Osteoblast (primary cell): Measurements from ENCODE around the gene NBPF1. TPM values are rescaled to one million over a fixed set of nuclear protein-coding genes. Genes with fewer than 3 reads are reported as not detected.
"Not testable (repeated sequence)": the region's sequence is repeated elsewhere in the genome, so short reads cannot be mapped to it uniquely, and the experiment has no call there.

Experiments used
- DNase-seq: peaks from one replicate; pipeline ENCODE4 v3.0.0; 2011; ENCODE audit warnings: low spot score, mixed read lengths; ENCODE audit not compliant: insufficient read length; ENCODE audit errors: missing footprints
- H2AFZ ChIP-seq: 2 replicates; pipeline ENCODE4 v1.6.0; 2011; ENCODE audit warnings: mild to moderate bottlenecking, low read length
- H3K27ac ChIP-seq: 2 replicates; pipeline ENCODE4 v1.5.1; 2011; ENCODE audit warnings: mild to moderate bottlenecking, low read depth, low read length, moderate library complexity
- H3K27me3 ChIP-seq: 2 replicates; pipeline ENCODE4 v1.6.0; 2012; ENCODE audit warnings: mild to moderate bottlenecking, control low read depth, inconsistent platforms, low read length, moderate library complexity; ENCODE audit not compliant: insufficient read depth
- H3K36me3 ChIP-seq: 2 replicates; pipeline ENCODE4 v1.5.1; 2011; ENCODE audit warnings: mild to moderate bottlenecking, low read length, control low read depth, moderate library complexity; ENCODE audit not compliant: insufficient read depth
- H3K4me1 ChIP-seq: 2 replicates; pipeline ENCODE4 v1.5.1; 2011; ENCODE audit warnings: mild to moderate bottlenecking, low read length, control low read depth, moderate library complexity; ENCODE audit not compliant: insufficient read depth
- H3K4me2 ChIP-seq: 2 replicates; pipeline ENCODE4 v1.6.0; 2011; ENCODE audit warnings: mild to moderate bottlenecking, low read length; ENCODE audit not compliant: insufficient read depth
- H3K4me3 ChIP-seq: fragments of 200-600 bp; sonication (generic); 3 replicates; pipeline ENCODE4 v1.5.1; 2012; ENCODE audit warnings: mild to moderate bottlenecking, low read length, inconsistent platforms; ENCODE audit not compliant: insufficient read depth
- H3K79me2 ChIP-seq: 2 replicates; pipeline ENCODE4 v1.6.0; 2012; ENCODE audit warnings: mild to moderate bottlenecking, low read length, control low read depth, inconsistent platforms; ENCODE audit not compliant: insufficient read depth
- H3K9me3 ChIP-seq: 2 replicates; pipeline ENCODE4 v1.5.1; 2011; ENCODE audit warnings: low read depth, low read length, control low read depth
- H4K20me1 ChIP-seq: 2 replicates; pipeline ENCODE4 v1.6.0; 2012; ENCODE audit warnings: mild to moderate bottlenecking, low read length, control low read depth; ENCODE audit not compliant: insufficient read depth
- CTCF ChIP-seq: IDR thresholded peaks from 2 replicates; pipeline ENCODE4 v1.5.1; 2011; ENCODE audit warnings: mild to moderate bottlenecking, low read depth, low read length, moderate library complexity; ENCODE audit errors: extremely low read depth
- total RNA-seq: library from RNA; depleted of rRNA; stranded (reverse); fragments of >200 nt; gene quantifications from 2 replicates; pipeline ENCODE4 v1.2.3, GENCODE V29; 2012

NBPF1 gene
- total RNA-seq, result 54.6 and 71.6 TPM in 2 replicates

GRCh38 chr1:16613185-16614147 is at the start of gene NBPF1:
Gene NBPF1 (minus strand): TSS chr1:16613564.
- Histone ChIP-seq H3K4me3 (peak within 1 kb of the TSS; percentile 88), H3K9me3 (no peaks in the 10 kb centered on the region), H3K4me1 (peaks cover 17% of the 10 kb centered on the region), H3K36me3 (peaks cover 8% of the 10 kb centered on the region), H3K79me2 (peaks cover 40% of the 10 kb centered on the region), H3K27ac (peak within 1 kb of the TSS; percentile 47), H2AFZ (peak within 1 kb of the TSS; percentile 100), H3K4me2 (peak within 1 kb of the TSS; percentile 91), H4K20me1 (peaks cover 16% of the 10 kb centered on the region), H3K27me3 (no peaks in the 10 kb centered on the region)
- DNase-seq, result peak; percentile 100
- TF ChIP-seq CTCF, result no peak

- H3K4me3 ChIP-seq, H2AFZ ChIP-seq, H3K79me2 ChIP-seq, H3K4me2 ChIP-seq, H3K9me3 ChIP-seq, H3K36me3 ChIP-seq, DNase-seq, H3K27me3 ChIP-seq, H4K20me1 ChIP-seq, H3K27ac ChIP-seq, H3K4me1 ChIP-seq: not testable (repeated sequence)
Measured at GRCh38 chr1:16658234-16658633, 44.9 kb upstream of the NBPF1 start.

DNA sequence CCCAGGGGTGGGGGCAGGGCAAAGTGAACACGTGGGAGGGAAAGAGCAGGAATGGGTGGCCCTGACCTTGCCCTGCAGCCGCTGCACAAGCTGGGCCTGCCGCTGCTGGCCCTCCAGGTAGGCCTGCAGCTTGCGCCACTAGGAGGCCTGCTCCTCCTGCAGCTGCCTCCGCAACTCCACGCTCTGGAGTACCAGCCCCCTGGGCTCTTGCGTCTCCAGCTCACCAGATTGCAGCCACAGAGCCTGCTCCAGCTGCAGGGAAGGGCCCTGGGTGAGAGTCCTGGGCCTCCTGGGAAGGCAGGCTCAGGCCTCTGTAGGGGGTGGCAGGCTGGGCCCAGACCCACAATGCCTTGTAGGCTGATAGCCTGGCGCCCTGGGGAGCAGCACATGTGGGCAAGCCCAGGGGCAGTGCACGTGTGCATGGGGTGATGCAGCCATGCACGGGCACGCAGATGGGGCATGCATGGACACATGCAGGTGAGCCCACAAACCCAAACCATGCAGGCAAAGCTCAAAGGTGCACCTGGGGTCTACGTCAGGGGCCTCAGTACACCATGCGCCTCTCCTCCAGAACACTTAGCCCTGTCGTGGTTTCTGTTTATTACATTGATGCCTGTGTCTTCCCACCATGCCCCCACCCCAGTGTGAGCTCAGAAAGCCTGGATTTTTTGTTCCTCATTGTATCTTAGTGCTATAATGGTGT is 43.8 kb upstream of the NBPF1 start:
- H3K27ac ChIP-seq, DNase-seq, H3K79me2 ChIP-seq, H2AFZ ChIP-seq, H3K4me1 ChIP-seq, H3K36me3 ChIP-seq, H3K9me3 ChIP-seq, H4K20me1 ChIP-seq, H3K4me3 ChIP-seq, H3K4me2 ChIP-seq, H3K27me3 ChIP-seq: not testable (repeated sequence)

DNA sequence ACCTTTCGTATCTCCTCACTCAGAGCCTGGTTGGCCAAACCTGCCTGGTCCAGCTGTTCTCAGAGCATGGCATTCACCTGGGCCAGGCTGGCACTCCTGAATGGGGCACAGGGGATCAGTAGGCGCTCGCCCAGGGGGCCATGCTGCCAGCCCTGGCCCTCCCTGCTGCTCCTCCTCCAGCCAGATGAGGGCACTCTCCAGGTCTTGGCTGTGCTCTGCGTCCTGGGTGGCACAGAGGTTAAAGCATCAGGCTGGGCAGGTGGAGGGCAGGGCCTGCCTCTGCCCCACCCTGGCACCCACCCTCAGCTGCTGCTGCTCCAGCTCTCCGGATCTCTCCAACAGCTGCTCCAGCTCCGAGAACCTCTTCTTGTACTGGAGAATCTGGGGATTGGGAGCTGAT is 43.2 kb upstream of the NBPF1 start:
- H3K4me3 ChIP-seq, H3K36me3 ChIP-seq, H3K9me3 ChIP-seq, H3K79me2 ChIP-seq, H2AFZ ChIP-seq, H3K27me3 ChIP-seq, H4K20me1 ChIP-seq, H3K4me1 ChIP-seq, H3K4me2 ChIP-seq, H3K27ac ChIP-seq, DNase-seq: not testable (repeated sequence)

GRCh38 chr1:16651560-16651959 is 38.2 kb upstream of the NBPF1 start:
- not testable (repeated sequence) for H2AFZ ChIP-seq, H3K4me2 ChIP-seq, H3K9me3 ChIP-seq, H3K27ac ChIP-seq, H3K36me3 ChIP-seq, H3K4me3 ChIP-seq, H4K20me1 ChIP-seq, H3K4me1 ChIP-seq, H3K79me2 ChIP-seq
- peaks cover 16% of the 10 kb centered on the region for H3K27me3 ChIP-seq
- peak; percentile 10 for TF ChIP-seq CTCF
- peak; percentile 3 for DNase-seq

GRCh38 chr1:16649960-16650359 is 36.6 kb upstream of the NBPF1 start:
- not testable (repeated sequence) for H3K27ac ChIP-seq, H2AFZ ChIP-seq, DNase-seq, H3K4me3 ChIP-seq, H3K36me3 ChIP-seq, H3K4me1 ChIP-seq, H3K9me3 ChIP-seq, H3K4me2 ChIP-seq, H4K20me1 ChIP-seq, H3K79me2 ChIP-seq
- peaks cover 16% of the 10 kb centered on the region for H3K27me3 ChIP-seq

DNA sequence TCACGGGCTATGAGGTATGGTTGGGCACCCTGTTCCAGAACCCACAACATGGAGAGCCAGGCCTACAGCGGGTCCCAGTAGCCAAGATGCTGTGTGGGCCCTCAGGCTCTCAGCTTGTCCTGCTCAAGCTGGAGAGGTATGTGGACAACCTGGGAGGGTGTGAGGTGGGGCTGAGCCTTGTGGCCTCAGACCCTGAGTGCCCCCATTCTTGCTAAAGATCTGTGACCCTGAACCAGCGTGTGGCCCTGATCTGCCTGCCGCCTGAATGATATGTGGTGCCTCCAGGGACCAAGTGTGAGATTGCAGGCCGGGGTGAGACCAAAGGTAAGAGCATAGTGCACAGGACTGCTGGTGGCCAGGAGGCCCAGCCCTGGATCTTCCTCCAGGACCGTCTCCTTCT is 36.0 kb upstream of the NBPF1 start:
- H3K27ac ChIP-seq, H3K79me2 ChIP-seq, H3K4me2 ChIP-seq, H3K4me3 ChIP-seq, H2AFZ ChIP-seq, H3K9me3 ChIP-seq, H4K20me1 ChIP-seq, H3K4me1 ChIP-seq, DNase-seq, H3K36me3 ChIP-seq: not testable (repeated sequence)
- H3K27me3 ChIP-seq, result peaks cover 16% of the 10 kb centered on the region
